Right lobe of liver (tissue), 6 donors: ENCODE data around the gene RPP21. TPM values are rescaled to one million over a fixed set of nuclear protein-coding genes. Genes with fewer than 3 reads are reported as not detected.

Experiments
- ATAC-seq, 4 donors: fragments of 200-7000 bp; cut with Tn5 transposase; one replicate each; pipeline ENCODE4 v1.9.1; 2020; ENCODE audit warnings: mild to moderate bottlenecking in 4 of 4, moderate library complexity in 4 of 4
- DNase-seq, 3 donors: peaks; one replicate each; pipeline ENCODE4 v3.0.0-alpha.2; 2020
- H3K27ac ChIP-seq, 3 donors: fragments of 200-600 bp; one replicate each; pipeline ENCODE4 v1.8.0; 2022
- H3K27me3 ChIP-seq, 2 donors: fragments of 200-600 bp; one replicate each; pipeline ENCODE4 v1.8.0; 2022
- H3K36me3 ChIP-seq, 4 donors: fragments of 200-600 bp; sonication (generic) in 1 of 4; one replicate each; pipeline versions ENCODE4 v1.5.1 to v1.8.0; 2017 to 2022; ENCODE audit warnings: control low read depth in 1 of 4
- H3K4me1 ChIP-seq, 4 donors: fragments of 200-600 bp; sonication (generic) in 1 of 4; one replicate each; pipeline versions ENCODE4 v1.5.1 to v1.8.0; 2017 to 2022; ENCODE audit warnings: control low read depth in 1 of 4
- H3K4me3 ChIP-seq, 3 donors: fragments of 200-600 bp; one replicate each; pipeline ENCODE4 v1.8.0; 2022
- H3K9me3 ChIP-seq, 4 donors: fragments of 200-600 bp; sonication (generic) in 1 of 4; one replicate each; pipeline versions ENCODE4 v1.5.1 to v1.8.0; 2017 to 2022; ENCODE audit warnings: control low read depth in 1 of 4
- POLR2A ChIP-seq: fragments of 450-650 bp; IDR thresholded peaks from one replicate; pipeline ENCODE4 v1.6.1; 2017; ENCODE audit warnings: antibody characterized with exemption, mild to moderate bottlenecking
- WGBS: methylation state at CpG from one replicate; pipeline ENCODE4 v1.1.6; 2018; ENCODE audit warnings: low coverage, low lambda C conversion rate; ENCODE audit not compliant: insufficient coverage; ENCODE audit errors: missing lambda C conversion rate; 5-methylcytosine and 5-hydroxymethylcytosine counted together
- intact Hi-C, 2 donors: fragments of 100-400 bp; cut with DNase I; formaldehyde crosslinking; loops; one replicate each; pipeline versions ENCODE4 v1.11.2 to v1.14.1; 2022
- total RNA-seq, 6 experiments: library from RNA; depleted of rRNA in 2 of 6; stranded (reverse); fragments of >200 nt in 2 of 6; fragmentation: NEBNext Ultra II Directional in 3 of 6; extraction: Animal tissue kit (Norgen Biotek cat#: 25700) in 3 of 6; gene quantifications; one replicate each; pipeline versions ENCODE4 v1.1.0 to v1.2.4, GENCODE V29; 2016 to 2023
- TF ChIP-seq, protein P1 (sequence below), 4 donors: fragments of 200-600 bp in 3 of 4; fragments of 450-650 bp in 1 of 4; IDR thresholded peaks; one replicate each; pipeline versions ENCODE4 v1.5.1 to v1.8.0; 2016 to 2022; ENCODE audit warnings: antibody characterized with exemption in 4 of 4, mild to moderate bottlenecking in 2 of 4
- donor health status: DM: no; HTN: yes; CAD: no.
- donor health status: DM: no; HTN: no; CAD: no.
- donor health status: DM: no; HTN: no; CAD: no.
- donor health status: DM: no; HTN: yes; CAD: no.
- donor health status: DM: no; HTN: yes; CAD: no.

RPP21 gene
- total RNA-seq, 6 experiments from 2014 or later: 13.8 to 49.5 (median 16.3) TPM

DNA sequence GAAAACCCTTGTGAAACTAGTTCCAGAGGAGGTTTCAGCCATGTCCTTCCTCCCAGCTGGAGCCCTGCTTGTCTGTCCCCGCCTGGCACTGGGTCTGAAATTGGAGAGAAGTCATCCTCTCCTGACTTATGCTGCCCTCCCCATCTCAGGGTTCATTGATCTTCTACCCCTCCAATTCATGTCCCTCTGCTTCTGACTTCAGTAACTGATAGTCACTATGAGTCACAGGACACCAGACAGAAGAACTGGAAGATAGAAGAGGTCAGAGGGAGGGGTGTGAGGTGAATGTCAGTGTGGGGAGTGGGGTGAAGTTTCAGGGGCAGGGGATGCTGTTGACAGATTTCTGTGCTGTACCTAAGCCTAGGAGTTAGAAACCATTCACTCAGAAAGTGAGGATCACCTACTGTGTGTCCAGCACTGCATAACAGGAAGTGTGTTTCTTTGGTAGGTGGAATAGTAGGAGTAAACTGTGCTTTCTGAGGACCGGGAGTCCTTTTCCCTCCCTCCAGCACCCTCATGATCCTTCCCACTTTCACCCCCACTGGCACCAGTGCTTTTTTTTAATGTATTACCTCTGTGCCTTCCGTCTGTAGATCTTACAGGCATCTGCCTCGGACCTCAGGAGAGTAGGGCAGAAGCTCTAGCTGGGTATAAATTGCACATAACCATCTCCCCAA, 627 bp upstream of the RPP21 start:
- intact Hi-C loops: no loop called here
- 35% methylated on average over 4 of the region's 4 CpGs for WGBS
- TF ChIP-seq, protein P1, sequence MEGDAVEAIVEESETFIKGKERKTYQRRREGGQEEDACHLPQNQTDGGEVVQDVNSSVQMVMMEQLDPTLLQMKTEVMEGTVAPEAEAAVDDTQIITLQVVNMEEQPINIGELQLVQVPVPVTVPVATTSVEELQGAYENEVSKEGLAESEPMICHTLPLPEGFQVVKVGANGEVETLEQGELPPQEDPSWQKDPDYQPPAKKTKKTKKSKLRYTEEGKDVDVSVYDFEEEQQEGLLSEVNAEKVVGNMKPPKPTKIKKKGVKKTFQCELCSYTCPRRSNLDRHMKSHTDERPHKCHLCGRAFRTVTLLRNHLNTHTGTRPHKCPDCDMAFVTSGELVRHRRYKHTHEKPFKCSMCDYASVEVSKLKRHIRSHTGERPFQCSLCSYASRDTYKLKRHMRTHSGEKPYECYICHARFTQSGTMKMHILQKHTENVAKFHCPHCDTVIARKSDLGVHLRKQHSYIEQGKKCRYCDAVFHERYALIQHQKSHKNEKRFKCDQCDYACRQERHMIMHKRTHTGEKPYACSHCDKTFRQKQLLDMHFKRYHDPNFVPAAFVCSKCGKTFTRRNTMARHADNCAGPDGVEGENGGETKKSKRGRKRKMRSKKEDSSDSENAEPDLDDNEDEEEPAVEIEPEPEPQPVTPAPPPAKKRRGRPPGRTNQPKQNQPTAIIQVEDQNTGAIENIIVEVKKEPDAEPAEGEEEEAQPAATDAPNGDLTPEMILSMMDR (IDR thresholded peaks at IDR 0.05): no peak
- TF ChIP-seq POLR2A: no peak
- no peak overlapping the region for H3K27ac ChIP-seq
- H3K4me1 ChIP-seq: peaks cover 0 to 4% (median 0%) of the 10 kb centered on the region in 4 donors
- H3K36me3 ChIP-seq: peaks cover 0 to 10% (median 4%) of the 10 kb centered on the region in 4 donors
- no peaks in the 10 kb centered on the region for H3K9me3 ChIP-seq
- H3K27me3 ChIP-seq: no peaks in the 10 kb centered on the region
- H3K4me3 ChIP-seq: peak overlapping the region; percentile 69 to 98 (median 92)
- no peak for ATAC-seq
- DNase-seq: no peak

DNA sequence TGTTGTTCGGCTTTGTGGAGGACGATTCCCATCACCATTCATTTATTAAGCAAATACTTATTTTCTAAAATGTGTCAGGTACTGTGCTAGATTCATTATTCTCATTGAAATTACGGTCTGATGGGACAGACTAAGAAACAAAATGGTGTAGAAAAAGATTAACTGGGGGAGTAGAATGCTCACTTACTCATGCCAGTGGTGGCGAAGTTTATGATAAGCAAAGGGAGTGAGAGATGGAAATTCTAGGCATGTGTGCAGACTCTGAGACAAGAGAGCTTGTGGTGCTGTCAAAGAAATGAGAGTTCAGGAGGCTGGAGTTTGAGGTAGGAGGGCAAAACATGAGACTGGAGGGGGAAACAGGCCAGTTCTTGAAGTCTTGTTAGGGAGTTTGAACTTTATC, 896 bp downstream of the RPP21 start:
- WGBS: 50% methylated on average over 4 of the region's 4 CpGs
- Histone ChIP-seq H3K27me3 (no peaks in the 10 kb centered on the region), H3K4me1 (peaks cover 0 to 4% (median 0%) of the 10 kb centered on the region in 4 donors), H3K9me3 (no peaks in the 10 kb centered on the region), H3K27ac (no peak overlapping the region), H3K36me3 (peaks cover 0 to 7% (median 3%) of the 10 kb centered on the region in 4 donors), H3K4me3 (peak overlapping the region in 2 of 3 donors; percentile 69 to 98)
- ATAC-seq (no peak), DNase-seq (no peak)
- intact Hi-C loops: no loop called here
- TF ChIP-seq, protein P1 (IDR thresholded peaks at IDR 0.05): no peak

DNA sequence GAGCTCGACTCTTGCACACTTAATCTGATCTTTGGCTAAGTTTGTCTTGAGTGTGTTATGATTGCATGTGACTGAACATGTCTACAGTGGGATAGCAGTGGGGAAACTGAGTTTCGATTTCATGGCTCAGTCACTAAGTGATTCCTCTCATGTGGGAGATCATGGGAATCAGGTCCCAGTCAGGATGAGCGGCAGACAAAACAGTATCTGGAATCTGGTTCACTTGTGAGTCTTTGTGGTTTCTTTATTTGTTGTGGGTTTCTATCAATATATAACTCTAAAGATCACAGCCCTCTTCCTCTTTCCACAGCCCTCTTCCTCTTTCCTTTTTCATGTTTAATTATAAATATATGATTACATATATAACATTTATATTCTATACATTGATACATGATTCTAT, 4.0 kb downstream of the RPP21 start:
- intact Hi-C loops: no loop called here

DNA sequence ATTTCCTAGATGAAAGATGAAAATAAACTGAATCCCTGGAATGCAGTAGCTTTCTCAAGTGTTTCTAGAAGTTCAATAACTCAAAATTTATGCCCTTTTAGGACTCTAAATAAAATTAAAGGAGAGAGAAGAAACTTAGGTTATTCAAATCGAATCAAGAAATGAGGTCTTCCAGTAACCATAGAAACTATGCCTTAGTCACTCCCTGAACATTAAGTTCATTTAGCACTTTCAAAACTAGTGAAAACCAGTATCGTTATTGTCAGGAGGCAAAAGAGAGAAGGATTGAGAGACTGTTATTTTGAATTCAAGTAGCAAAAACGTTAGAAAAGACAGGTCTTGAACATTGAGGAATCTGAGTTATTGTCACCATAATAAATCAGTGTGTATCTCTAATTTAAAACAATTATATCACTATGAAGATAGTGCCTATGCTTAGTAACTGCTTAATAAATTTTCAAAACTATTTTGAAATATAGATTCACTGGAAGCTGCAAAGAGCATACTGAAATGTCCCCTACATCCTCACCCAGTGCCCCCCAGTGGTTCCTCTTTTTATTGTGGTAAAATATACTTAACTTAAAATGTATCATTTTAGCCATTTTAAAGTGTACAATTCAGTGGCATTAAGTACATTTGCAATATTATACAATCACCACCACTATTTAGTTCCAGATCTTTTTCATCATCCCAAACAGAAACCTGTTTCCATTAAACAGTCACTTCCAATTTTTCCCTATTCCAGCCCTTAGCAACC, 4.6 kb downstream of the RPP21 start:
- no peak for DNase-seq
- ATAC-seq: no peak
- WGBS: 55% methylated on average over 3 of the region's 3 CpGs

More for the DNA sequence above, 4.0 kb downstream of the RPP21 start:
- H3K4me3 ChIP-seq: no peak overlapping the region
- no peaks in the 10 kb centered on the region for H3K36me3 ChIP-seq
- WGBS: 53% methylated on average over 3 of the region's 3 CpGs
- H3K27me3 ChIP-seq: no peaks in the 10 kb centered on the region
- H3K4me1 ChIP-seq: peaks cover 0 to 4% (median 0%) of the 10 kb centered on the region in 4 donors
- no peaks in the 10 kb centered on the region for H3K9me3 ChIP-seq
- H3K27ac ChIP-seq: no peak overlapping the region
- ATAC-seq: no peak
- TF ChIP-seq POLR2A: no peak
- TF ChIP-seq, protein P1 (IDR thresholded peaks at IDR 0.05): no peak
- no peak for DNase-seq

More for the DNA sequence above, 4.6 kb downstream of the RPP21 start:
- Histone ChIP-seq H3K4me1 (peaks cover 0 to 4% (median 0%) of the 10 kb centered on the region in 4 donors), H3K27ac (no peak overlapping the region), H3K4me3 (no peak overlapping the region), H3K9me3 (no peaks in the 10 kb centered on the region), H3K27me3 (no peaks in the 10 kb centered on the region), H3K36me3 (no peaks in the 10 kb centered on the region)
- TF ChIP-seq, protein P1 (IDR thresholded peaks at IDR 0.05): no peak
- TF ChIP-seq POLR2A: no peak
- intact Hi-C loops: no loop called here
